GM18868 (cell line): Measurements from ENCODE around the gene AMZ1.

Source experiments
- ATAC-seq: cut with Tn5 transposase; IDR thresholded peaks from one replicate; pipeline ENCODE4 v1.9.1; 2021; ENCODE audit warnings: mild to moderate bottlenecking, moderate library complexity; ENCODE audit not compliant: unreplicated experiment

The AMZ1 gene

DNA sequence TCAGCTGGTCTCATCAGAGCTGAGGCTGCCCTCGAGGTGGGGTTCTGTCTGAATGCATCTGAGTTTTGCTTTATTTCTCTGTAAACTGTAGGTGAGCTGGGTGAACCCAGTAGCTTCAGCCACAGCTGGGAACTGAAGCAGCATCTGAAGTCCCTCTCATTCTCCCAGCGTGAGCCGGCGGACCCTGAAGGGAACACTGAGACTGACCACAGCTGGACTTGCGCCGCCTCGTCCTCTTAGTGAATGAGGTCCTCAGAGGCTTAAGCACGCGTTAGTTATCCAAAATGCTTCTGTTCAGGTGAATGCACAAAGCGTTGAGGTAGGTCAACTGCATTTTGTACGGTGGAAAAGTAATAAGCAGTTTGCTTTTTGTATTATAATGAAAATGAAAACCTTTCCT, 76.6 kb downstream of the AMZ1 start:
- ATAC-seq = no peak
